ENCODE measurements around the gene AKT2. TPM values are rescaled to one million over a fixed set of nuclear protein-coding genes. Genes with fewer than 3 reads are reported as not detected.

The AKT2 gene
- total RNA-seq, 2 experiments from 2014 or later = 139 to 144 TPM

GRCh38 chr19:40251244-40251643 lies 33.9 kb downstream of the AKT2 start:
- no peak overlapping the region for H3K4me3 Mint-ChIP-seq
- H3K27me3 Mint-ChIP-seq = no peaks in the 10 kb centered on the region
- intact Hi-C loops (cut with micrococcal nuclease) = no loop called here
- CTCF ChIA-PET = no interaction called here
- peaks cover 23% of the 10 kb centered on the region for H3K36me3 Mint-ChIP-seq (ENCODE audit: low read depth)
- POLR2A ChIA-PET = no interaction called here
- no peaks in the 10 kb centered on the region for H3K9me3 Mint-ChIP-seq
- no peak for ATAC-seq
- H3K27ac Mint-ChIP-seq = no peak overlapping the region
- peaks cover 10% of the 10 kb centered on the region for H3K4me1 Mint-ChIP-seq (ENCODE audit: low read depth)
- no peak for DNase-seq
- no peak for TF ChIP-seq CTCF (IDR thresholded peaks at IDR 0.05)

- CTCF ChIA-PET = interaction anchor here (1.1 to 1.5 kb wide), 2 partner anchors 17 to 56 kb away, joined by 3 to 4 read pairs; no protein-coding TSS in a partner anchor
- DNase-seq (no peak), ATAC-seq (no peak)
- Mint-ChIP-seq H3K4me3 (no peak overlapping the region), H3K4me1 (ENCODE audit: low read depth) (peaks cover 10% of the 10 kb centered on the region), H3K27ac (no peak overlapping the region), H3K27me3 (no peaks in the 10 kb centered on the region), H3K9me3 (no peaks in the 10 kb centered on the region), H3K36me3 (ENCODE audit: low read depth) (peaks cover 12% of the 10 kb centered on the region)
- POLR2A ChIA-PET = interaction anchor here (0.8 to 0.9 kb wide), 2 partner anchors 12 to 14 kb away, joined by 3 read pairs; no protein-coding TSS in a partner anchor
- TF ChIP-seq CTCF (IDR thresholded peaks at IDR 0.05) = no peak
- intact Hi-C loops (cut with micrococcal nuclease) = no loop called here
These were observed 35.4 kb downstream of the AKT2 start for GRCh38 chr19:40249781-40250180.

- no peaks in the 10 kb centered on the region for H3K27me3 Mint-ChIP-seq
- no peak overlapping the region for H3K27ac Mint-ChIP-seq
- no peak for TF ChIP-seq CTCF (IDR thresholded peaks at IDR 0.05)
- no peaks in the 10 kb centered on the region for H3K9me3 Mint-ChIP-seq
- intact Hi-C loops (cut with micrococcal nuclease) = no loop called here
- ChIA-PET CTCF (interaction anchor here (1.1 to 1.5 kb wide), 2 partner anchors 17 to 56 kb away, joined by 3 to 4 read pairs; no protein-coding TSS in a partner anchor), POLR2A (interaction anchor here (0.8 to 0.9 kb wide), 2 partner anchors 13 to 15 kb away, joined by 3 read pairs; no protein-coding TSS in a partner anchor)
- H3K4me1 Mint-ChIP-seq (ENCODE audit: low read depth) = peaks cover 10% of the 10 kb centered on the region
- ATAC-seq (no peak), DNase-seq (no peak)
- H3K4me3 Mint-ChIP-seq = no peak overlapping the region
- peaks cover 11% of the 10 kb centered on the region for H3K36me3 Mint-ChIP-seq (ENCODE audit: low read depth)
These were observed 35.9 kb downstream of the AKT2 start for GRCh38 chr19:40249201-40249600.

- no peak for TF ChIP-seq CTCF (IDR thresholded peaks at IDR 0.05)
- Mint-ChIP-seq H3K4me3 (no peak overlapping the region), H3K27me3 (no peaks in the 10 kb centered on the region), H3K9me3 (no peaks in the 10 kb centered on the region), H3K36me3 (ENCODE audit: low read depth) (peaks cover 6% of the 10 kb centered on the region), H3K4me1 (ENCODE audit: low read depth) (peaks cover 10% of the 10 kb centered on the region), H3K27ac (no peak overlapping the region)
- POLR2A ChIA-PET = interaction anchor here (0.7 kb wide), 1 partner anchor 268 kb away, joined by 3 read pairs; no protein-coding TSS in a partner anchor
- intact Hi-C loops (cut with micrococcal nuclease) = no loop called here
- ATAC-seq = no peak
- CTCF ChIA-PET = no interaction called here
- no peak for DNase-seq
These were observed 37.3 kb downstream of the AKT2 start for GRCh38 chr19:40247735-40248262.

- ATAC-seq = no peak
- ChIA-PET POLR2A (no interaction called here), CTCF (no interaction called here)
- intact Hi-C loops (cut with micrococcal nuclease) = no loop called here
- DNase-seq = no peak
- no peaks in the 10 kb centered on the region for H3K27me3 Mint-ChIP-seq
- peaks cover 4% of the 10 kb centered on the region for H3K36me3 Mint-ChIP-seq (ENCODE audit: low read depth)
- H3K4me1 Mint-ChIP-seq (ENCODE audit: low read depth) = peaks cover 7% of the 10 kb centered on the region
- H3K9me3 Mint-ChIP-seq = no peaks in the 10 kb centered on the region
- TF ChIP-seq CTCF (IDR thresholded peaks at IDR 0.05) = no peak
- no peak overlapping the region for H3K27ac Mint-ChIP-seq
- no peak overlapping the region for H3K4me3 Mint-ChIP-seq
These were observed 38.0 kb downstream of the AKT2 start for GRCh38 chr19:40247178-40247577.
